Urinary bladder (tissue), 4 donors: ENCODE results near the gene NEDD8. TPM values are rescaled to one million over a fixed set of nuclear protein-coding genes. Genes with fewer than 3 reads are reported as not detected.

ENCODE experiments used
- DNase-seq: peaks from one replicate; pipeline ENCODE4 v3.0.0-alpha.2; 2015; ENCODE audit errors: extremely low spot score
- H3K27ac ChIP-seq: one replicate; pipeline ENCODE4 v1.5.1; 2013; ENCODE audit warnings: low read depth, mild to moderate bottlenecking, moderate library complexity
- H3K36me3 ChIP-seq: one replicate; pipeline ENCODE4 v1.6.1; 2013; ENCODE audit warnings: mild to moderate bottlenecking, moderate library complexity; ENCODE audit not compliant: insufficient read depth
- H3K4me1 ChIP-seq: one replicate; pipeline ENCODE4 v1.6.1; 2013; ENCODE audit warnings: mild to moderate bottlenecking, moderate library complexity; ENCODE audit not compliant: insufficient read depth
- H3K4me3 ChIP-seq: one replicate; pipeline ENCODE4 v1.5.1; 2013; ENCODE audit warnings: low read depth, low read length
- WGBS: extraction: QIAGEN DNeasy Blood & Tissue Kit; methylation state at CpG from one replicate; pipeline ENCODE4 v1.1.7; 2013; 5-methylcytosine and 5-hydroxymethylcytosine counted together
- polyA plus RNA-seq: library from polyadenylated mRNA; stranded (reverse); fragments of 200-250 nt; gene quantifications from one replicate; pipeline ENCODE4 v1.2.3, GENCODE V29; 2013
- total RNA-seq: library from RNA; depleted of rRNA; stranded (reverse); fragments of >200 nt; gene quantifications from one replicate; pipeline ENCODE4 v1.2.3, GENCODE V29; 2014
- donor health status: healthy with polysubstance abuse.
- donor health status: healthy.

Gene NEDD8
- total and polyA plus RNA-seq, 2 donors, result 73.8 to 220 TPM

DNA sequence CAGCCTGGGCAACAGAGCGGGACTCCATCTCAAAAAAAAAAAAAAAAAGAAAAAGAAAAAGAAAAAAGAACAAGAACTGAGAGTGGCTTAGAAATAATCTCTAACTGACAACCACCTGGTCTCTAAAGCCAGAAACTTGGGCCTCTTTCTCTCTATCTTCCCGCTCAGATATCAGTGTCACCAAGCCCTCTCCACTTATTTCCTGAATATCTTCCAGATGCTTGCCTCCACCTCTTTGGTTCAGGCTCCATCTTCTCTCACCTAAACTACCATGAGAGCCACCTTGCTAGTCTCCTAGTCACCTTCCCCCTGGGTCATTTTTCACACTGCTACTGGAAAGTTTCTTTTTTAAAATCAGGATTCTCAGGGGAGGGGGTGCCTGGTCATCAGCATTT lies 35.1 kb downstream of the NEDD8 start:
- H3K27ac ChIP-seq, result no peak overlapping the region
- DNase-seq, result no peak
- 97% methylated on average over 2 of the region's 2 CpGs for WGBS
- peaks cover 2% of the 10 kb centered on the region for H3K36me3 ChIP-seq
- H3K4me1 ChIP-seq, result peaks cover 1% of the 10 kb centered on the region
- H3K4me3 ChIP-seq, result no peak overlapping the region

DNA sequence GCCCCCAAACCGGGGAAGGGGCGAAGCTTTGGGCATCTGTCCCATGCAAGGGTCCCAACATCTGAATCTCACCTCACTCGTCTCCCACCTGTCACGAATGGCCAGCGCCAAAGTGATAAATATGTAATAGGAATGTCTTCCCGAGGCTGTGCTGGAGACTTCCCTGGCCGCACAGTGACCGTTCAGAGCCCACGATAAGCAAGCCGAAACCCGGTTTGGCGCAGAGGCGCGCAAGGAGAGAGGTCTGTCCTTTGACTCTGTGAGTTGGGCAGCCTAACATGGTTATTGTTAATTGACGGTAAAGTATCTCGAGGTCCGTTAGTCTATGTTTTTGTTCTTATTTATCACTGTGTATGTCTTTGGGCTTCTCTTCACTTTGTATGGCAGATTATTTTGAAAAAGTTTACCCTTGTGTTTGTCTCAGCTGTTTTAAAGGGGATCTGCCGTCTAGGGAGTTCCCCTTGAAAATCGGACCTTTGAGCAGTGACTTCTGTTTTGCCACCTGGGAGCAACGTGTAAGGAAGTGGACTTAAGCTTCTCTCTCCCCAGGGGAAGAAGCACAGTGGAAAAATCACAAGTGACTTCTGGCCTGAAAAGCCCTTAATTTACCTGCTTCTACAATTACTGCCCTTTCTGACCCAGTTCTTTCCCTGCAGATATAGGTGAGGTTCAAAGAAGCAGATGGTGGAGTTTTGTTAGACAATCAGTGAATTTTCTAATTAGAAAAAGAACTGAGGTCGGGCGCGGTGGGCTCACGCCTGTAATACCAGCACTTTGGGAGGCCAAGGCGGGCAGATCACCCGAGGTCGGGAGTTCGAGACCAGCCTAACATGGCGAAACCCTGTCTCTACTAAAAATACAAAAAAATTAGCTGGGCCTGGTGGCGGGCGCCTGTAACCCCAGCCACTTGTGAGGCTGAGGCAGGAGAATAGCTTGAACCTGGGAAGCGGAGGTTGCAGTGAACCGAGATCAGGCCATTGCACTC lies 35.8 kb downstream of the NEDD8 start:
- DNase-seq, result no peak
- H3K36me3 ChIP-seq, result peaks cover under 1% of the 10 kb centered on the region
- peak overlapping the region; percentile 67 for H3K4me3 ChIP-seq
- peak overlapping the region; percentile 94 for H3K27ac ChIP-seq
- 36% methylated on average over 33 of the region's 33 CpGs for WGBS
- H3K4me1 ChIP-seq, result peaks cover 1% of the 10 kb centered on the region

DNA sequence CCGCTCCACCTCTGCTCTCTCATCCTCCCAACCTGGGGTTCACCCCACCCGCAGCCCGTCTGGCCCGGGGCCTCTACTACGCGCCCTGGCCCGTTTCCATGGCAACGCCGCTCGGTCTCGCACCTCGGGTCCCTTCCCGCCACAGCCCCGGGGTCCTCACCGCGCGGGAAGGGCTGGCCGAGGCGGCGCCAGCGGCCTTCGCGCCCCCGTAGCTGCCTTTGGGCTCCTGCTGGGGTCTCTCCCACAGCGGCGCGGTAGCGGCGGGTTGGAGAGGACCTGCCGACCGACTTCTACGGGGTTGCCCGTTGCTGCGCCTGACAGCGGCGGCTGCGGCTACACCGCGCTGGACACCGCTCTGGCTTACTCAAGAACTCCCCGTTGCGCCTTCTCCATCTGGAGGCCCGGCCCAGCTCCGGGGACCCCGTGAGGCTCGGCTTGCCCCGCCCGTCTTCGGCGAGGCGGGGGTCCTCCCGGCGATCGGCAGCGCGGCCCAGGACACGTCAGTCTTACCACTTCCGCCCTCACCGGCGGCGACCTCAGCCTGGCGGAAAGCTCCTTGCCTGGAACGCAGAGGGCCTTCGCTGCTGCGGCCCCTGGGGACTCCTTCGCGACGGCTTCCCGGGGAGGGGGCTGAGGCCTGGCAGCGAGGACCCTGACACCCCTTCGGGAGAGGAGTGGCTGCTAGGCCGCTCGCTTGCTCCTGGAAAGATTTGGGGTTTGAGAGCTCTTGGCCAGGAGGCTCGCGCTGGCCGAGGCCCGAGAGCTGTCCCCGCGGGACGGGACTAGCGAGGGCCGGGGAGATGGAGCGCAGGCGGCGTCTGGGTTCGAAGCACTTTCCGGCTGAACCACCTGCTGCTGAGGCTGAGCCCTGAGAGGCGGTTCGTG lies 36.7 kb downstream of the NEDD8 start, which contains the start of gene TM9SF1:
Gene TM9SF1 (minus strand): TSS at position 256 of the 885 bp plus-strand sequence. CDS start 422 bp downstream, outside the sequence.
- H3K4me1 ChIP-seq, result peaks cover 1% of the 10 kb centered on the region
- under 1% methylated on average over 89 of the region's 89 CpGs for WGBS
- H3K36me3 ChIP-seq, result no peaks in the 10 kb centered on the region
- H3K27ac ChIP-seq, result peak within 1 kb of the TSS; percentile 94
- peak within 1 kb of the TSS; percentile 67 for H3K4me3 ChIP-seq
- DNase-seq, result peak; percentile 57

DNA sequence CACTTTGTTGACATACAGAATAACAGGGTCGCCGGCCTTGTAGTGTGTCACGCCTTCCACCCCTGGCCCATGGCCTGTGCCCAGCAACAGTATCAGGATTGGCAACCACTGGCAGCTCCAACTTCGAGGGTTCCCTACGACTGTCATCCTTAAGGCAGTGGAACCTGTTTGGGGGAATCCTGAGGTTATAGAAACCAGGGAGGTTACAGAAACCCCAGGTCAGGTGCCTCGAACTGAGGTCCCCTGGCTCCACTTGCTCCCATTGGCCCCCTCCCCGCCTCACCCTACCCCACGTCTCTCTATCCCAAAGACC lies 37.3 kb downstream of the NEDD8 start:
- peak overlapping the region; percentile 67 for H3K4me3 ChIP-seq
- H3K4me1 ChIP-seq, result peaks cover 1% of the 10 kb centered on the region
- no peaks in the 10 kb centered on the region for H3K36me3 ChIP-seq
- DNase-seq, result no peak
- peak overlapping the region; percentile 94 for H3K27ac ChIP-seq
- 56% methylated on average over 8 of the region's 8 CpGs for WGBS

DNA sequence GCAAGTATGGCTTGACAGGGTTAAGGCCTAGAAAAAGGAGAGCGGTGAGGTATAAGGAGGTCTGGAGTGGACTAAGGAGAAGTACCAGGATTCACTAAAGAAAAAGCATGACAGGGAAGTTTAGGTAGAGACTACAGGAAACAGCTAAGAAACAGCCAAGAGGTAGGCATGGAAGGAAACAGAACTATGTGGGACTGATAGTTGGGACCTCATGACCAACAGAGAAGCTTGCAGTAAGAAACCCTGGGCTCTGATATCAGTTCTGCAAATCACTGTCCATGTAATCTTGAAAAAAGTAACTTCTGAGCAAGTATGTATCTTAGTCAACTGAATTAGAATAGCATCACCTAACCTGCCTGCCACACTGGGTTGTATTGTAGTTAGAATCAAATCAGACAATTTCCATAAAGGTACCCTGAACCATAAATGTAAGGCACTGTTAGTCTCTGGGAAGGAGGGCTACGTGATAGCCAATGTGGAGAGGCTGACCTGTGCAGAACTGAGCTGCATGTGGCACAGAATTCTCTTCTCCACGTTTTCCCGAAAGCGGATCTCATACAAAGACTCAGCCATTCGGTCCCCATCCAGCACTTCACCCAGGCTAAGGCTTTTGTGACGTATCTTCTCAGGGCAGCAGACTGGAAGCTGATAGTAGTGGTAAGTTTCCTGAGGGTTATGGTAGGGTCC lies 37.8 kb downstream of the NEDD8 start:
- Histone ChIP-seq H3K4me3 (peak overlapping the region; percentile 67), H3K4me1 (peaks cover 1% of the 10 kb centered on the region), H3K36me3 (no peaks in the 10 kb centered on the region), H3K27ac (no peak overlapping the region)
- 81% methylated on average over 7 of the region's 7 CpGs for WGBS
- DNase-seq, result no peak

DNA sequence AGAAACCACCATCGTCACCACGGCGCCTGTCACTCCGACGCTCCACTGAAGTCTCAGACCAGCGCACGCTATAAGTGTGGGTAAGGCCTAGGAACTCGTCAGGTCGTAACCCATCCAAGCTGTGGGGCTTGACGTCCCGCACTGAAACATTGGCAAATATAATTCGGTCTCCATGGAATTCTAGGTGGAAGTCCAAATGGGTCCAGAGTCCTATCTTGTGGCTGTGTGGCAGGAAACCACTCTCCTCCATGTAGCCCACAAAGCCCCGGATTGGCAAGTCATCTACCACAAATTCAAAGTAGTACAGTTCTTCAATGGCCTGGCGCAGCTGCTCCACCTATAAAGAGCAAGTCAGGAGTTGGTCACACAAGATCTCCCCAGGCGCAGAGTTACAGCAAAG lies 39.2 kb downstream of the NEDD8 start:
- Histone ChIP-seq H3K27ac (no peak overlapping the region), H3K4me1 (peaks cover 1% of the 10 kb centered on the region), H3K36me3 (no peaks in the 10 kb centered on the region), H3K4me3 (no peak overlapping the region)
- 97% methylated on average over 15 of the region's 15 CpGs for WGBS
- DNase-seq, result no peak

DNA sequence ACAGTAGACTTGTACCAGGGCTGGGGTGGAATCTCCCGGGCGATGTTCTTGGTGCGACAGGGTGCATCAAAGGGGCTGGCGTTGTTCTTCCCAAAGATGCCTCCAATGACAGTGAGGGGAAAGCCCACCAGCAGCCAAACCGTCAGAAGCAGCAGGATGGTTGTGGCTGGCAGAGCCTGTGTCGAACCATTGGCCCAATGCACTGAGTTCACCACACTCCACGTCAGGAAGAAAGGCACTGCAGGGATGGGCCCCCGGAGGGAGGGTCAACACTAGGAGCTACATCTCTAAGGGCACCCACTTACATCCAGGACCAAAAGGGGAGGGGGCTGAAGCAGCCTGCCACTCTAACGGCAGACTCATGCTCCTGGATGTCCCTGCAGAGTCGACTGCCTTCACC lies 41.8 kb downstream of the NEDD8 start:
- Histone ChIP-seq H3K36me3 (no peaks in the 10 kb centered on the region), H3K4me1 (no peaks in the 10 kb centered on the region), H3K27ac (no peak overlapping the region), H3K4me3 (no peak overlapping the region)
- WGBS, result 92% methylated on average over 10 of the region's 10 CpGs
- DNase-seq, result no peak

DNA sequence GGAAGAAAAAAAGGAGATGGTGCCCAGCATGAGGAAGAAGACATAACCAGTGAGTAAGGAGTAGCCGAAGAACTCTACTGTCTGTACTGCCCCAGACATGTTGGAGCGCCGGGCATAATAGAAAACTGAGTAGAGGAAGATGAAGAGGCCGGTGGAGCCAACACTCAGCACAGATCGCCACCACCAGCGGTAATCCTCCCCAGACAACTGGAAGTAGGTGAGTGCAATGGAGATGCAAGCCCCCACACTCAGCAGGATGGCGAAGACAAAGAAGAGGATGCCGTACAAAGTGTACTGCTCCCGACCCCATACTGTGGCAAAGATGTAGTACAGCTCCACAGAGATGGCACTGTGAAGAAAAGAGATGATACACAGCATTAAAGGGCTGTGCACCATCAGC lies 42.7 kb downstream of the NEDD8 start:
- WGBS, result 94% methylated on average over 9 of the region's 9 CpGs
- DNase-seq, result no peak
- Histone ChIP-seq H3K27ac (no peak overlapping the region), H3K4me1 (no peaks in the 10 kb centered on the region), H3K36me3 (no peaks in the 10 kb centered on the region), H3K4me3 (no peak overlapping the region)

DNA sequence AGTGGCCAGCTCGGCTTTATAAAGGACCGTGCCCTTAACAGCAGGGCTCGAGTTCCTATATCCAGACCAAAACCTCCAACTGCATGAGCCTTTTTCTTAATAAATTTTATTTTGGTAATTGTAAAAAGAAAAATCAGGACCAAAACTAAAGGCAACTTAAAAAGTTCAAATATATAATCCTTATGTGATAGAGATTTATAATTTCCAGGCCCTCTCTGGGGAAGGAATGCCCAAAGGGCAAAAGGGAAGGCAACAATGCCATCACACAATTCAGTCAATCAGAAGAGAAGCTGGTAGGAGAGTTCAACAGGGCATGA lies 43.1 kb downstream of the NEDD8 start:
- Histone ChIP-seq H3K4me3 (no peak overlapping the region), H3K27ac (no peak overlapping the region), H3K4me1 (no peaks in the 10 kb centered on the region), H3K36me3 (no peaks in the 10 kb centered on the region)
- 2% methylated on average over 3 of the region's 3 CpGs for WGBS
- DNase-seq, result no peak

DNA sequence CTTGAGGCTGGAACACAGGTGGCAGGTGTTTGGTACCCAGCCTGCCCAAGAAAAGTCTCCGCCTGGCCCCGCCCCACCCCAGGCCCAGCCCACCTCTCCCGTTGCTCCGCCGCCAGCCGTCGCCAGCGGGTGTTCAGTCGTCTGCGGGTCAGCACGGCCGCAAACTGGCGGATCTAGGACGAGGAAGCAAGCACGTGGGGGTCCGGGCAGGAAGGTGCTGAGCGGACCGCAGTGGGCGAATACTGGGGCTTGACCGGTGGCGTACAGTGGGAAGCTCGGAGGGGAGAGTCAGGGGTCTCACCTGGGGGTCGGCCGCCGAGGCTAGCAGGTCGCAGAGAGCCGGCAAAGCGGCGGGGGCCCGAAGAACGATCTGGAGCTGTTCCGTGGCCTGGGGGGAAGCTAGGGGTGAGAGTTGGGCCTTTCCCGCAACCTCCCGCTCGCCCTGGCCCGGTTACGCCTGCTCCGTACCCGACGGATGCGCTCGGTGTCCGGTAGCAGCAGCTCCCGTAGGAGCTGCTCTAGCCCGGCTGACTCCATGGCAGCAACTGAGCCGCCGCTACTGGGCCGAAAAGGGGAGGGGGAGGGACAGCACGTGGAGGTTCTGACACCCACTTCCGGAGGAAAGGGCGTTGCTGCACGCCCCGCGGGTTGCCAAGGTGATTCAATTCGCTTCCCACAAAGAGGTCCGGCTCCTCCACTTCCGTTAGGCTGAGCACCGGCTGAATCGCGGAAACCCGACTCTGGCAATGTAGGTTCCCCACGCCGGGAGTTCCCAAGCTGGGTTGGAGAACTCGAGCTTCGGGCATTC lies 43.7 kb downstream of the NEDD8 start, which contains the start of gene IPO4:
Gene IPO4 (minus strand): TSS at position 566 of the 808 bp plus-strand sequence. CDS start 29 bp downstream, at position 537.
- peak; percentile 92 for DNase-seq
- Histone ChIP-seq H3K27ac (peak within 1 kb of the TSS; percentile 16), H3K4me1 (no peaks in the 10 kb centered on the region), H3K36me3 (no peaks in the 10 kb centered on the region), H3K4me3 (peak within 1 kb of the TSS; percentile 62)
- WGBS, result under 1% methylated on average over 65 of the region's 65 CpGs

DNA sequence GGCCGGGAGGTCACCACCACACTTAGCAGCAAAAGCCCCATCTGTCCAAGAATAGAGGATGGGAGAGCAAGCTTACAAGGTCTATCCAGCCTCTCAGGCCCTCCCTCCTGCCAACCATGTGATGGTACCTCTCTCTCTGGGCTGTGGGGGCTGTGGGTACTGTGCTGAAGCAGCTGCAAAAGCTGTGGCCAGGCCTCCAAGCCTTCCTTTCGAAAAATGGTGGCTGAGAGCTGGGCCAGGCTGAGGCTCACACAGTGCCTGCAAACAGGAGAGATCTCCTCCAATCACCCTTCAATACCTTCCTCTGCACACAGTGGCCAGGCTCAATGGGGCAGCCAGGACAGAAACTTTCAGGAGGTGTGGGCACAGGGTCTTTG lies 44.6 kb downstream of the NEDD8 start:
- 88% methylated on average over 2 of the region's 2 CpGs for WGBS
- DNase-seq, result no peak
- Histone ChIP-seq H3K27ac (no peak overlapping the region), H3K4me1 (no peaks in the 10 kb centered on the region), H3K36me3 (no peaks in the 10 kb centered on the region), H3K4me3 (no peak overlapping the region)

DNA sequence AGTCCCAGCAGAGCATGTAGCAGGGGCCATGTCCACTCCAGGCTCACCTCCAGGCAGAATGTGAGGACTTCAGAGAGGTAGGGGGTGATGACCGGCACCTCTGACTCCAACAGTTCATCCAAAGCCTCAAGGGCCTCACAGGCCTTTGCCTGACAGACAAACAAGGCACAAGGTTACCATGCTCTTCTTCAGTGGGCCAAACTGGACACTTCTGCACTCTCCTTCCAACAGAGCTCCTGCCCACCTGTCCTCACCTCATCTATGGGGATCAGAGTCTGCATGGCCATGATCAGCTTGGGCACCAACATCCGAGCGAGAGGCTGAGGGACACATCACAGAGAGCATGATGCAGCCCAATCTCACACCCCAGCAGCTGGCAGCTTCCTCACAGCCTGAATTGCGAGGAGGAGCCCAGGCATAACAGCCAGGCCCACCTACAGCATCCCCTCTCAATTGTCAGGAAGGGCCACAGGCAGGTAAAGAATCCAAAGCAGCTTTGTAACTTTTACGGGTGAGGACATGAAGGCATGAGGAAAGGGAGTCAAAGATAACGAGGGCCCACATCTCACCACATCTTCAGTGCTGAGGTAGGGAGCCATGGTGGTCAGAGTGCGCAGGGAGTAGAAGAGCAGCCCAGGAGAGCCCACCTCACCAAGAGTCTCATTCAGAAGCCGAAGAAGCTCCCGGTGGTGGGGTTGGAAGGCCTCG lies 45.2 kb downstream of the NEDD8 start:
- Histone ChIP-seq H3K27ac (no peak overlapping the region), H3K4me3 (no peak overlapping the region), H3K4me1 (no peaks in the 10 kb centered on the region), H3K36me3 (no peaks in the 10 kb centered on the region)
- 93% methylated on average over 10 of the region's 10 CpGs for WGBS
- no peak for DNase-seq
